AG04450 (cell line): ENCODE results near the gene RILP. TPM values are rescaled to one million over a fixed set of nuclear protein-coding genes. Genes with fewer than 3 reads are reported as not detected.

Experiments
- CTCF ChIA-PET: fragments of 300-600, 350-600 bp; formaldehyde crosslinking; extraction: SDS; loops from one replicate; lab custom pipeline; 2022; ENCODE audit warnings: antibody characterized with exemption, inconsistent platforms; lab: Charles Lee
- POLR2A ChIA-PET: fragments of 350-600 bp; formaldehyde crosslinking; extraction: SDS; loops from one replicate; lab custom pipeline; 2021; ENCODE audit warnings: antibody characterized with exemption, inconsistent platforms; lab: Yijun Ruan, JAX
- DNase-seq: peaks from one replicate; pipeline ENCODE4 v3.0.0-alpha.2; 2011; ENCODE audit warnings: low read depth, low spot score
- H3K27ac ChIP-seq: one replicate; pipeline ENCODE4 v1.5.1; 2012; ENCODE audit warnings: low read depth, low read length, control low read depth
- H3K27me3 ChIP-seq: one replicate; pipeline ENCODE4 v1.6.0; 2012; ENCODE audit warnings: low read length; ENCODE audit not compliant: control insufficient read depth, insufficient read depth
- H3K4me3 ChIP-seq: 2 replicates; pipeline ENCODE4 v1.5.1; 2011; ENCODE audit warnings: mild to moderate bottlenecking, low read depth, low read length, control low read depth
- H3K9me3 ChIP-seq: 2 replicates; pipeline ENCODE4 v1.5.1; 2012; ENCODE audit warnings: low read length; ENCODE audit not compliant: control insufficient read depth, insufficient read depth
- polyA plus RNA-seq: library from polyadenylated mRNA; depleted of rRNA; stranded (reverse); fragments of >200 nt; gene quantifications from 2 replicates; pipeline ENCODE4 v1.2.3, GENCODE V29; 2011; rRNA removed
- small RNA-seq: library from RNA; depleted of rRNA; stranded (forward); fragments of <200 nt; gene quantifications from one replicate; pipeline ENCODE3, GENCODE V24; 2012; ENCODE audit warnings: low read depth; ENCODE audit not compliant: insufficient read length
- TF ChIP-seq, protein P1 (sequence below): IDR thresholded peaks from 2 replicates; pipeline ENCODE4 v1.5.1; 2011; ENCODE audit warnings: low read depth, low read length, control low read depth, inconsistent platforms

Gene RILP
- polyA plus RNA-seq, 1 experiment = 5.8 TPM

DNA sequence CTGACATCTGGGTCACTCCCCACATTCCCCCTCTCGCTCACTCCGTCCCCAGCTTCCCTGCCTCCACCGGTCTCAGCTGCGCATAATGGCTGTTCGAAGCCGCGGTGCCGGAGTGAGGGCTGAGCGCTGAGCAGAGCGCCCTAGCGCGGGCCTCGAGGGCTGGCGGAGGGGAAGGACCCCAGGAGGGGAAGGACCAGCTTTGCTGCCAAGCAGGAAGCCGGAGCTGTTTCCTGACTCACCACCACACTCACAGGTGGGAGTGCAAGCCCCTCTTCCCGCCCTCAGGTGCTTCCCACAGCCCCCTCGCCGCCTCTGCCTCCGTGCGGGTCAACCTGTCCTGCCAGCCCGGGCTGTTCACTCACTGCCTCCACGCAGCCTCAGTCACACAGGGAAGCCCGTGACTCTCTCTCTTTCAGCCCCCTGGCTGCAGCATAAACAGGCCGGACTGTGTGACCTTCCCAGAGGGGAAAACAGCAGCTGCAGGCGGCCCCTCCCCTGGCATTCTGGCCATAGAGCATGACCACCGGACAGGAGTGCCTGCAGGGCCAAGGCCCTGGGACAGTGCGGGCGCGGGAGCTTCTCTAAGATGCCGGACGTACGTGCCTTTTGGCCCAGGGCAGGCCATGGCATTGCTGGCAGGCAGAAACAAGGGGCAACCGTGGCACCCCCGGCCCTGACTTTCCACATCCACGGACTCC, 44.7 kb downstream of the RILP start:
- Histone ChIP-seq H3K9me3 (peaks cover 13% of the 10 kb centered on the region), H3K27me3 (no peaks in the 10 kb centered on the region), H3K27ac (no peak overlapping the region), H3K4me3 (no peak overlapping the region)
- no peak for DNase-seq
- ChIA-PET CTCF (no interaction called here), POLR2A (no interaction called here)
- TF ChIP-seq, protein P1, sequence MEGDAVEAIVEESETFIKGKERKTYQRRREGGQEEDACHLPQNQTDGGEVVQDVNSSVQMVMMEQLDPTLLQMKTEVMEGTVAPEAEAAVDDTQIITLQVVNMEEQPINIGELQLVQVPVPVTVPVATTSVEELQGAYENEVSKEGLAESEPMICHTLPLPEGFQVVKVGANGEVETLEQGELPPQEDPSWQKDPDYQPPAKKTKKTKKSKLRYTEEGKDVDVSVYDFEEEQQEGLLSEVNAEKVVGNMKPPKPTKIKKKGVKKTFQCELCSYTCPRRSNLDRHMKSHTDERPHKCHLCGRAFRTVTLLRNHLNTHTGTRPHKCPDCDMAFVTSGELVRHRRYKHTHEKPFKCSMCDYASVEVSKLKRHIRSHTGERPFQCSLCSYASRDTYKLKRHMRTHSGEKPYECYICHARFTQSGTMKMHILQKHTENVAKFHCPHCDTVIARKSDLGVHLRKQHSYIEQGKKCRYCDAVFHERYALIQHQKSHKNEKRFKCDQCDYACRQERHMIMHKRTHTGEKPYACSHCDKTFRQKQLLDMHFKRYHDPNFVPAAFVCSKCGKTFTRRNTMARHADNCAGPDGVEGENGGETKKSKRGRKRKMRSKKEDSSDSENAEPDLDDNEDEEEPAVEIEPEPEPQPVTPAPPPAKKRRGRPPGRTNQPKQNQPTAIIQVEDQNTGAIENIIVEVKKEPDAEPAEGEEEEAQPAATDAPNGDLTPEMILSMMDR = no peak

GRCh38 chr17:1601571-1601970, 48.1 kb downstream of the RILP start:
- no peak overlapping the region for H3K27ac ChIP-seq
- peaks cover 13% of the 10 kb centered on the region for H3K9me3 ChIP-seq
- no peak for DNase-seq
- ChIA-PET POLR2A (no interaction called here), CTCF (no interaction called here)
- H3K27me3 ChIP-seq = no peaks in the 10 kb centered on the region
- no peak overlapping the region for H3K4me3 ChIP-seq
- TF ChIP-seq, protein P1 = no peak

DNA sequence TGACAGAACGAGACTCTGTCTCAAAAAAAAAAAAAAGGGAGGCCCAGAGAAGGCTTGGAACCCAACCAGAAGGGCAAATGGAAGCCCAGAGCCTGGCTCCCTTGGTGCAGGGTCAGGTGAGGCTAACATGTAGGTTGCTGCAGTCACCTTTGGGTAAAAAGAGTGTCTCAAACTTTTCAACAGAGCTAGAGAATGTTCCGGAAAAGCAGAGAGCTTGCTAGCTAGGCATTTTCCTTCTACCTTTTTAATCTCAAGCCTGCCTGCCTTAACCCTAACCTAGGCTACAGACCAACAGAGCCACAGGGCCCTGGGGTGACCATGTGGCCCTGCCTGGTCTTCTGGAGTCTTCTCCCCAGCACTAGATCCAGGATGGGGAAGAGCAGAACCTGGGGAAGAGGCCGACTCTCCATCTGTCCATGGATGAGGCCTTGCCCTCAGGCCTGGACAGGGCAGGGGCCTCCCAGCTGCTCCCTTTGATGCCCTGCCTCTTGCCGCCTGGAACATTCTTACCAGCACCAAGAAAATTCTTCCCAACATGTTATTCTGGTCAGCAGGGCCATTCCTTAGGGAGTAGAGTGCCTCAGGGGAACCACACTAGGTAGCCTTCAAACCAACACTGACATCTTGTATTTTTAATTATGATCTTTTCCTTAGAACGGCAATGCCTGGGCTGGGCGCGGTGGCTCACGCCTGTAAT, 51.1 kb downstream of the RILP start:
- DNase-seq = no peak
- TF ChIP-seq, protein P1 = no peak
- POLR2A ChIA-PET = no interaction called here
- H3K27me3 ChIP-seq = no peaks in the 10 kb centered on the region
- H3K27ac ChIP-seq = no peak overlapping the region
- CTCF ChIA-PET = no interaction called here
- no peak overlapping the region for H3K4me3 ChIP-seq
- peaks cover 13% of the 10 kb centered on the region for H3K9me3 ChIP-seq

GRCh38 chr17:1597861-1598342, 51.8 kb downstream of the RILP start:
- Histone ChIP-seq H3K27ac (no peak overlapping the region), H3K4me3 (no peak overlapping the region), H3K9me3 (peaks cover 13% of the 10 kb centered on the region), H3K27me3 (no peaks in the 10 kb centered on the region)
- TF ChIP-seq, protein P1 = no peak
- ChIA-PET CTCF (no interaction called here), POLR2A (no interaction called here)
- no peak for DNase-seq

Small RNAs within 50 kb of the gene (small RNA-seq; reads per million reads assigned to genes)
- gene RN7SL105P = not detected

Other genes with a start within 250 kb of the RILP start
- gene YWHAE, start 249.6 kb downstream of the RILP start, polyA plus RNA-seq = 884 and 1,187 TPM in 2 replicates
- gene CRK, start 193.6 kb downstream of the RILP start, polyA plus RNA-seq = 88.1 and 110 TPM in 2 replicates
- 147 and 169 TPM in 2 replicates for gene MYO1C, start 157.2 kb downstream of the RILP start, polyA plus RNA-seq
- 23.8 and 25.9 TPM in 2 replicates for gene INPP5K, start 133.3 kb downstream of the RILP start, polyA plus RNA-seq
- 47.9 and 53.6 TPM in 2 replicates for gene PITPNA, start 87.1 kb downstream of the RILP start, polyA plus RNA-seq
- gene SLC43A2, start 21.0 kb downstream of the RILP start, polyA plus RNA-seq = 5.3 and 6.8 TPM in 2 replicates
- 0.17 and 0.20 TPM in 2 replicates for gene SCARF1, start 4.1 kb downstream of the RILP start, polyA plus RNA-seq
- gene PRPF8, start 35.0 kb upstream of the RILP start, polyA plus RNA-seq = 126 and 161 TPM in 2 replicates
- gene TLCD2, start 60.5 kb upstream of the RILP start, polyA plus RNA-seq = 3.0 and 3.1 TPM in 2 replicates
- 2.9 and 3.6 TPM in 2 replicates for gene WDR81, start 74.8 kb upstream of the RILP start, polyA plus RNA-seq
- 0.07 TPM in 1 of 2 replicates, not detected in the other for gene SERPINF2, start 93.0 kb upstream of the RILP start, polyA plus RNA-seq
- gene SERPINF1, start 112.2 kb upstream of the RILP start, polyA plus RNA-seq = 376 and 473 TPM in 2 replicates
- gene SMYD4, start 180.0 kb upstream of the RILP start, polyA plus RNA-seq = 5.6 and 5.7 TPM in 2 replicates
- gene RPA1, start 180.1 kb upstream of the RILP start, polyA plus RNA-seq = 52.3 and 56.4 TPM in 2 replicates